GM12873 (cell line): Measurements from ENCODE around the gene MAPK13.

Experiments
- CTCF ChIP-seq: IDR thresholded peaks from 2 replicates; pipeline ENCODE4 v1.5.1; 2012; ENCODE audit warnings: low read depth, mild to moderate bottlenecking, moderate library complexity, low read length, control low read depth; ENCODE audit not compliant: insufficient read depth; ENCODE audit errors: missing control alignments

Gene MAPK13

GRCh38 chr6:36104836-36105235, 25.5 kb upstream of the MAPK13 start:
- TF ChIP-seq CTCF: no peak

GRCh38 chr6:36109092-36109491, 21.2 kb upstream of the MAPK13 start:
- no peak for TF ChIP-seq CTCF

GRCh38 chr6:36110050-36110449, 20.3 kb upstream of the MAPK13 start:
- TF ChIP-seq CTCF: no peak

GRCh38 chr6:36110863-36111262, 19.4 kb upstream of the MAPK13 start:
- no peak for TF ChIP-seq CTCF

GRCh38 chr6:36111526-36111925, 18.8 kb upstream of the MAPK13 start:
- TF ChIP-seq CTCF: no peak

- no peak for TF ChIP-seq CTCF
These were observed 17.3 kb upstream of the MAPK13 start for GRCh38 chr6:36113049-36113448.

GRCh38 chr6:36113703-36114102, 16.6 kb upstream of the MAPK13 start:
- no peak for TF ChIP-seq CTCF
